Mesothelial cell of epicardium (in vitro differentiated cells): ENCODE results near the gene EML1. TPM values are rescaled to one million over a fixed set of nuclear protein-coding genes. Genes with fewer than 3 reads are reported as not detected.

Experiments
- DNase-seq, 2 experiments: peaks; one replicate each; pipeline ENCODE4 v3.0.0; 2021; ENCODE audit warnings: low spot score in 2 of 2; ENCODE audit not compliant: unreplicated experiment in 2 of 2
- H3K27ac Mint-ChIP-seq: 2 replicates; pipeline ENCODE4 v1.8.0; 2021; ENCODE audit warnings: mixed read lengths
- H3K27me3 Mint-ChIP-seq: 2 replicates; pipeline ENCODE4 v1.8.0; 2021; ENCODE audit warnings: low read depth, mixed read lengths
- H3K36me3 Mint-ChIP-seq: 2 replicates; pipeline ENCODE4 v1.8.0; 2021; ENCODE audit warnings: mixed read lengths
- H3K4me1 Mint-ChIP-seq: 2 replicates; pipeline ENCODE4 v1.8.0; 2021; ENCODE audit warnings: mixed read lengths
- H3K4me3 Mint-ChIP-seq: 2 replicates; pipeline ENCODE4 v1.8.0; 2021; ENCODE audit warnings: mild to moderate bottlenecking, moderate library complexity, mixed read lengths
- H3K9me3 Mint-ChIP-seq: 2 replicates; pipeline ENCODE4 v1.8.0; 2021; ENCODE audit warnings: mixed read lengths
- total RNA-seq: library from RNA; stranded (reverse); gene quantifications from 3 replicates; pipeline ENCODE4 v1.2.1, GENCODE V29; 2021
- TF ChIP-seq, protein P1 (sequence below): fragments of 200-600 bp; sonication (generic); IDR thresholded peaks from one replicate; pipeline ENCODE4 v1.5.0; 2021; ENCODE audit warnings: antibody characterized with exemption; ENCODE audit not compliant: unreplicated experiment

Gene EML1
- total RNA-seq, 1 donor from 2014 or later: 18.9 TPM

DNA sequence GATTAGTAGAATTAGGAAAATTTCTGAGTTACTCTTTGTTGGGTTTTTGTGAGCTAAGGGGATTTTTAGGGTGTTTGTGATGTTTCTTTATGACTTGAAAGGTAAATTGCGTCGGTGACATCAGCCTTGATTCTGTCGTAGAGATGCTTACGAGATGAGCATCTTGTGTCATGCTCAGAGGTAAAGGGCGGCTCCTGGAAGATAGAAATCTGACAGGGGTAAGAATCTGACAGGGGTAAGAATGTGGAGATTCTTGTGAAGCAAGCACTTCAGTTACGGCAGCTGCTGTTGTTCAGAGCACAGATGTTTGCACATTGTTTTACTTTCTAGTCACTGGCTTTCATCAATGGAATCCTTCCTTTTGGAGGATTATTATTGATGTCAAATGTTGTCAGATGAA, 22.5 kb downstream of the EML1 start:
- no peak for DNase-seq
- Mint-ChIP-seq H3K9me3 (no peaks in the 10 kb centered on the region), H3K27ac (no peak overlapping the region), H3K27me3 (peaks cover 82% of the 10 kb centered on the region), H3K4me1 (peaks cover 3% of the 10 kb centered on the region), H3K4me3 (no peak overlapping the region), H3K36me3 (no peaks in the 10 kb centered on the region)
- TF ChIP-seq, protein P1, sequence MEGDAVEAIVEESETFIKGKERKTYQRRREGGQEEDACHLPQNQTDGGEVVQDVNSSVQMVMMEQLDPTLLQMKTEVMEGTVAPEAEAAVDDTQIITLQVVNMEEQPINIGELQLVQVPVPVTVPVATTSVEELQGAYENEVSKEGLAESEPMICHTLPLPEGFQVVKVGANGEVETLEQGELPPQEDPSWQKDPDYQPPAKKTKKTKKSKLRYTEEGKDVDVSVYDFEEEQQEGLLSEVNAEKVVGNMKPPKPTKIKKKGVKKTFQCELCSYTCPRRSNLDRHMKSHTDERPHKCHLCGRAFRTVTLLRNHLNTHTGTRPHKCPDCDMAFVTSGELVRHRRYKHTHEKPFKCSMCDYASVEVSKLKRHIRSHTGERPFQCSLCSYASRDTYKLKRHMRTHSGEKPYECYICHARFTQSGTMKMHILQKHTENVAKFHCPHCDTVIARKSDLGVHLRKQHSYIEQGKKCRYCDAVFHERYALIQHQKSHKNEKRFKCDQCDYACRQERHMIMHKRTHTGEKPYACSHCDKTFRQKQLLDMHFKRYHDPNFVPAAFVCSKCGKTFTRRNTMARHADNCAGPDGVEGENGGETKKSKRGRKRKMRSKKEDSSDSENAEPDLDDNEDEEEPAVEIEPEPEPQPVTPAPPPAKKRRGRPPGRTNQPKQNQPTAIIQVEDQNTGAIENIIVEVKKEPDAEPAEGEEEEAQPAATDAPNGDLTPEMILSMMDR: no peak

DNA sequence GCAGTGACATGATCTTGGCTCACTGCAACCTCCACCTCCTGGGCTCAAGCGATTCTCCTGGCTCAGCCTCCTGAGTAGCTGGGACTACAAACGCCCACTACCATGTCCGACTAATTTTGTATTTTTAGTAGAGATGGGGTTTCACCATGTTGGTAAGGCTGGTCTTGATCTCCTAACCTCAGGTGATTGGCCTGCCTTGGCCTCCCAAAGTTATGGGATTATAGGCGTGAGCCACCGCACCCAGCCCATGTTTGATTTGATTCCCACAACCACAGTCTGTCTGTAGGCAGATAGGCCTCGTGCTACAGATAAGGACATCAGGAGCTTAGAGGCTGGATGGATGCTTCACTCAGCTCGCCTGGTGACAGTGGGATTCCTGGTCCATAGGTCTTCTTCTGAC, 23.0 kb downstream of the EML1 start:
- Mint-ChIP-seq H3K9me3 (no peaks in the 10 kb centered on the region), H3K4me1 (peaks cover 3% of the 10 kb centered on the region), H3K27ac (no peak overlapping the region), H3K36me3 (no peaks in the 10 kb centered on the region), H3K4me3 (no peak overlapping the region), H3K27me3 (peaks cover 83% of the 10 kb centered on the region)
- TF ChIP-seq, protein P1: no peak
- no peak for DNase-seq

DNA sequence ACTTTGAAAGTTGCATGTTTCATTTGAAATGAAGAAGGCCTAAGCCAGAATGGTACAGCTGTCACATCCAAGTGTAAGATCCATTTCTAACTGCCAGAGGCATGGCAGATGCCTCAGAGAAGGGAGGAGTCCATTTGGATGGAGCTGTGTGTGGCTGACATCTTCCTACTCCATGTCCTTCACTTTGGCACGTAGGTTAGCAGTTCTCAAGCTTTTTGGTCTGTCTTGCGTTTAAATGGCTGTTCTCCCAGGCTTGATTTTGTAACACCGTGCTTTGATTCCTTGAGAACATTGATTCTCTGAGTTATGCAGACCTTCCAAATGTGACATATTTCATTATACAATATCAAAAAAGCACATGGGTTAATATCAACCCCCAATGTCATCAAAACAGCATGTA, 23.4 kb downstream of the EML1 start:
- no peak overlapping the region for H3K27ac Mint-ChIP-seq
- peaks cover 6% of the 10 kb centered on the region for H3K4me1 Mint-ChIP-seq
- no peaks in the 10 kb centered on the region for H3K9me3 Mint-ChIP-seq
- TF ChIP-seq, protein P1: no peak
- no peak for DNase-seq
- H3K36me3 Mint-ChIP-seq: no peaks in the 10 kb centered on the region
- H3K4me3 Mint-ChIP-seq: no peak overlapping the region
- H3K27me3 Mint-ChIP-seq: peaks cover 85% of the 10 kb centered on the region

DNA sequence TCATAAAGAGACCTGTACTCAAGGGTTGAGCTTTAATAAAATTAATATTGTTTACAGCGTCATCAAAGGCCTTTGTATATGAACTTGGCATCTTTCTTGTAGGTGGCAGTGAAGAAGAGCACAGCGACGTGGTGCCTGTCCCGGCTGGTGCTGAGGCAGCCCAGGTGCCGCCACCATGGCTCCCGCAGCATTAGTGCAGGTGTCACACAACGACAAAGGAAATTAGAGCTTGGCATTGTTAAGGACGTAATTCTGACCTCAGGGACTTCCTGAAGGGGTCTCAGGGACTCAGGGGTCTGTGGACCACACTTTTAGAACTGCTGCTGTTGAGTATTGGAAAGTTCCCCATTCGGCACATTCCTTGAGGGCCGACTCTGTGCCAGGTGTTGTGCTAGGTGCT, 24.1 kb downstream of the EML1 start:
- H3K36me3 Mint-ChIP-seq: no peaks in the 10 kb centered on the region
- no peak overlapping the region for H3K27ac Mint-ChIP-seq
- H3K4me1 Mint-ChIP-seq: peaks cover 11% of the 10 kb centered on the region
- TF ChIP-seq, protein P1: no peak
- no peak overlapping the region for H3K4me3 Mint-ChIP-seq
- no peaks in the 10 kb centered on the region for H3K9me3 Mint-ChIP-seq
- peaks cover 84% of the 10 kb centered on the region for H3K27me3 Mint-ChIP-seq
- no peak for DNase-seq

DNA sequence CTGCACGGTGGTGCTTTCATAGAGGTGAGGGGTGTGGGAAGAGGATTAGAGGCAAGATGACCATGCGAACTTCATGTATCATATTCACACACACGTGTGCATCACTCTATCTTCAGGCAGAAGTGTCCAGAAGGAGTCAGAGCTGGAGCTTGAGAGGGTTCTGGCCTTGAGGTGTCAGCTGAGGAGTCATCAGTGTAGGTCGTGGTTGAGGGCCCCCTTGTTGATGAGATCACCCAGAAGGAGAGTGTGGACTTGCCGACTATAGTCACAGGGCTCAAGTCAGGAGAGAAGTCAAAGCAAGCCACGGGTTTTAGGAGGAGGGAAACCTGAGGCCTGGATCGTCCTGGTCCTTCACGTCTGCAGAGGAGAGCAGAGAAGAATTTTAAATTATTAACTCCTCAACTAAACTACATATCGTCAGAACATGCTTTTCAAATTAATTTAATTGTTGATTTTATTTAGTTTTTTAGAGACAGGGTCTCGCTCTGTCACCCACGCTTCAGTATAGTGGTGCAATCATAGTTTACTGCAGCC, 25.4 kb downstream of the EML1 start:
- TF ChIP-seq, protein P1: no peak
- peaks cover 15% of the 10 kb centered on the region for H3K4me1 Mint-ChIP-seq
- DNase-seq: no peak
- no peaks in the 10 kb centered on the region for H3K36me3 Mint-ChIP-seq
- peaks cover 88% of the 10 kb centered on the region for H3K27me3 Mint-ChIP-seq
- no peak overlapping the region for H3K4me3 Mint-ChIP-seq
- H3K27ac Mint-ChIP-seq: no peak overlapping the region
- H3K9me3 Mint-ChIP-seq: no peaks in the 10 kb centered on the region

DNA sequence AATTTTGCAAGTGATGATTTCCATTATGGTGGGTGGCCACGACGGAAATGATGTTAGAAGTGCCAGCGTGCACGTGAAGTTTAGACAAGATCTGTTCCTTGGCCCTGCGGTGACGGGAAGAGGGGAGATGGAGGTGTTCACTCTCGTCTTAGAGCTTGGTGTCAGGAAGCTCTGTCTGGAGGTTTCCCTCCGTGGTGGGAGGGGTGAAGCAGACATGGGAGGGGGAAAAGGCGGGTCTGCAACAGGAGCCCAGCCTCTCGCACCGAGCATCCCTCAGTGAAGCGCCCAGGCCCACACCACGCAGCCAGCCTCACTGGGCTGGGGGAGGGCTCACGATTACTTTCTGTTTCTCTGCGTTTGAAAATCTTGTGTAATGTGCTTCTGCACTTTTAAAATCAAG, 26.3 kb downstream of the EML1 start:
- Mint-ChIP-seq H3K27ac (no peak overlapping the region), H3K4me3 (no peak overlapping the region), H3K4me1 (peaks cover 15% of the 10 kb centered on the region), H3K9me3 (no peaks in the 10 kb centered on the region), H3K27me3 (peaks cover 89% of the 10 kb centered on the region), H3K36me3 (no peaks in the 10 kb centered on the region)
- DNase-seq: no peak
- TF ChIP-seq, protein P1: no peak
